ENCODE results near the gene SMNDC1.

SMNDC1 gene

GRCh38 chr10:110241407-110241806, 63.3 kb downstream of the SMNDC1 start:
- H3K4me1 ChIP-seq: peaks cover 0 to 56% (median 7%) of the 10 kb centered on the region in 4 donors
- intact Hi-C loops (cut with DNase I; ENCODE audit: low total_unique reads): no loop called here
- no peak overlapping the region for H3K27ac ChIP-seq
- H3K27me3 ChIP-seq: no peaks in the 10 kb centered on the region
- H3K9me3 ChIP-seq: no peaks in the 10 kb centered on the region
- no peak overlapping the region for H3K4me3 ChIP-seq
- TF ChIP-seq CTCF (IDR thresholded peaks at IDR 0.05): no peak
- peaks cover 37 to 43% (median 40%) of the 10 kb centered on the region in 3 donors for H3K36me3 ChIP-seq
- DNase-seq: no peak
